WTC11 (cell line): ENCODE measurements around the gene MORN5. TPM values are rescaled to one million over a fixed set of nuclear protein-coding genes. Genes with fewer than 3 reads are reported as not detected.

Experiments
- ATAC-seq: fragments of 200-7000 bp; cut with Tn5 transposase; 2 replicates; pipeline ENCODE4 v1.10.0; 2021; ENCODE audit warnings: mild to moderate bottlenecking, moderate library complexity
- CTCF ChIA-PET: fragments of 300-600 bp; sonication (Branson Sonifier 250); formaldehyde crosslinking; loops from one replicate; lab custom pipeline; 2021; ENCODE audit warnings: antibody characterized with exemption; lab: Charles Lee
- POLR2A ChIA-PET: fragments of 350-600 bp; sonication (Branson Sonifier 250); formaldehyde crosslinking; loops from one replicate; lab custom pipeline; 2021; ENCODE audit warnings: antibody characterized with exemption; lab: Charles Lee
- DNase-seq: peaks from one replicate; pipeline ENCODE4 v3.0.0; 2021; ENCODE audit warnings: low spot score
- H3K27ac Mint-ChIP-seq: 2 replicates; pipeline ENCODE4 v1.8.0; 2021; ENCODE audit warnings: mixed read lengths
- H3K27me3 Mint-ChIP-seq: 2 replicates; pipeline ENCODE4 v1.8.0; 2021; ENCODE audit warnings: low read depth, mild to moderate bottlenecking, moderate library complexity, mixed read lengths
- H3K36me3 Mint-ChIP-seq: 2 replicates; pipeline ENCODE4 v1.8.0; 2021; ENCODE audit warnings: mixed read lengths
- H3K4me1 Mint-ChIP-seq: 2 replicates; pipeline ENCODE4 v1.8.0; 2022; ENCODE audit warnings: mixed read lengths
- H3K4me3 Mint-ChIP-seq: 2 replicates; pipeline ENCODE4 v1.8.0; 2021; ENCODE audit warnings: mild to moderate bottlenecking, moderate library complexity, mixed read lengths
- H3K9me3 Mint-ChIP-seq: 2 replicates; pipeline ENCODE4 v1.8.0; 2021; ENCODE audit warnings: mixed read lengths
- ELF4 ChIP-seq: sonication (generic); formaldehyde crosslinking; IDR thresholded peaks from 2 replicates; pipeline ENCODE4 v1.8.1; 2022; ENCODE audit warnings: low read depth, mild to moderate bottlenecking, moderate library complexity, missing genetic modification reagents
- ETV6 ChIP-seq: sonication (generic); formaldehyde crosslinking; IDR thresholded peaks from 2 replicates; pipeline ENCODE4 v1.8.1; 2022; ENCODE audit warnings: mild to moderate bottlenecking, missing genetic modification reagents
- GTF2I ChIP-seq: fragments of 250-450 bp; sonication (Bioruptor Pico); conservative IDR thresholded peaks from 2 replicates; pipeline ENCODE4 v1.4.0; 2021; ENCODE audit warnings: mild to moderate bottlenecking
- HMGA2 ChIP-seq: fragments of 250-450 bp; sonication (Bioruptor Pico); IDR thresholded peaks from 2 replicates; pipeline ENCODE4 v1.4.0; 2021; ENCODE audit warnings: mild to moderate bottlenecking, moderate library complexity
- MYBL2 ChIP-seq: sonication (generic); formaldehyde crosslinking; IDR thresholded peaks from 2 replicates; pipeline ENCODE4 v1.8.1; 2023; ENCODE audit warnings: mild to moderate bottlenecking, moderate library complexity, missing genetic modification reagents
- NR2C2 ChIP-seq: sonication (generic); formaldehyde crosslinking; IDR thresholded peaks from 2 replicates; pipeline ENCODE4 v1.8.0; 2022; ENCODE audit warnings: mild to moderate bottlenecking, missing genetic modification reagents
- NR3C1 ChIP-seq: sonication (generic); formaldehyde crosslinking; conservative IDR thresholded peaks from 2 replicates; pipeline ENCODE4 v1.8.1; 2023; ENCODE audit warnings: low read depth, mild to moderate bottlenecking, missing genetic modification reagents
- RORB ChIP-seq: fragments of 250-450 bp; sonication (Bioruptor Pico); IDR thresholded peaks from 2 replicates; pipeline ENCODE4 v1.9.0; 2021; ENCODE audit warnings: mild to moderate bottlenecking
- SMAD4 ChIP-seq: sonication (generic); formaldehyde crosslinking; IDR thresholded peaks from 2 replicates; pipeline ENCODE4 v1.8.0; 2022; ENCODE audit warnings: mild to moderate bottlenecking, missing genetic modification reagents
- TCF7 ChIP-seq: sonication (generic); formaldehyde crosslinking; IDR thresholded peaks from 2 replicates; pipeline ENCODE4 v1.8.0; 2022; ENCODE audit warnings: mild to moderate bottlenecking, low read depth, missing genetic modification reagents, moderate library complexity
- TP53 ChIP-seq: sonication (generic); formaldehyde crosslinking; IDR thresholded peaks from 2 replicates; pipeline ENCODE4 v1.8.1; 2023; ENCODE audit warnings: mild to moderate bottlenecking, missing genetic modification reagents
- ZNF219 ChIP-seq: sonication (generic); formaldehyde crosslinking; IDR thresholded peaks from 2 replicates; pipeline ENCODE4 v1.8.0; 2023; ENCODE audit warnings: missing genetic modification reagents, mild to moderate bottlenecking, borderline replicate concordance
- ZNF232 ChIP-seq: sonication (generic); formaldehyde crosslinking; IDR thresholded peaks from 2 replicates; pipeline ENCODE4 v1.8.0; 2022; ENCODE audit warnings: mild to moderate bottlenecking, missing genetic modification reagents
- ZNF263 ChIP-seq: sonication (generic); formaldehyde crosslinking; IDR thresholded peaks from 2 replicates; pipeline ENCODE4 v1.8.1; 2022; ENCODE audit warnings: low read depth, mild to moderate bottlenecking, moderate library complexity, missing genetic modification reagents
- ZNF423 ChIP-seq: fragments of 250-450 bp; sonication (Bioruptor Pico); IDR thresholded peaks from 2 replicates; pipeline ENCODE4 v2.1.2; 2022; ENCODE audit warnings: mild to moderate bottlenecking, moderate library complexity
- total RNA-seq: library from RNA; stranded (reverse); gene quantifications from 3 replicates; pipeline ENCODE4 v1.2.3, GENCODE V29; 2021
- TF ChIP-seq, protein P1 (sequence below): sonication (generic); formaldehyde crosslinking; IDR thresholded peaks from 2 replicates; pipeline ENCODE4 v1.8.0; 2023; ENCODE audit warnings: missing genetic modification reagents
- TF ChIP-seq, protein P2 (sequence below): fragments of 250-450 bp; sonication (Bioruptor Pico); IDR thresholded peaks from 2 replicates; pipeline ENCODE4 v1.9.0; 2021; ENCODE audit warnings: moderate library complexity, mild to moderate bottlenecking, inconsistent platforms, borderline replicate concordance
- TF ChIP-seq, protein P3 (sequence below): sonication (generic); formaldehyde crosslinking; IDR thresholded peaks from 2 replicates; pipeline ENCODE4 v1.8.1; 2023; ENCODE audit warnings: mild to moderate bottlenecking, missing genetic modification reagents, moderate library complexity
- TF ChIP-seq, protein P4 (sequence below): fragments of 250-450 bp; sonication (Bioruptor Pico); IDR thresholded peaks from 2 replicates; pipeline ENCODE4 v1.9.0; 2021; ENCODE audit warnings: mild to moderate bottlenecking, borderline replicate concordance
- TF ChIP-seq, protein P5 (sequence below): sonication (generic); formaldehyde crosslinking; IDR thresholded peaks from 2 replicates; pipeline ENCODE4 v1.8.0; 2023; ENCODE audit warnings: mild to moderate bottlenecking, missing genetic modification reagents

The MORN5 gene
- total RNA-seq, 1 experiment from 2014 or later = not detected

DNA sequence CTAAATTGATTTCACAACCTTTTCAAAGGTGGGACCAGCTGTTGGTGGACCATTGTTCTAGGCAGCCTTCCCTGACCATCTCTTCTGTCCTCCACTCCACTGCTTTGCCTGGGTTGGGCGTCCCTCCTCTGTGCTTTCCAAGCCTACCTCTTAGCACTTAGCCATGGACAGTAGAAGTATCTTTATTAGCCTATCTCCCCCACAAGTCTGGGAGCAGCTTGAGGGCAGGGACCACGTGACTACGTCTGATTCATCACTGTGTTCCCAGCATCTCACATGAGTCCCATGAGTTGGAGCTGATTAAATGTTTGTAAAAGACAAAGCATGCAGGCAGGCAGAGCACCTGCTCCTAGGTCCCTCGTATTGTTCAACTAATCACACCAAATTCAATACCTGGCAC is 20.9 kb downstream of the MORN5 start:
- Mint-ChIP-seq H3K9me3 (no peaks in the 10 kb centered on the region), H3K27ac (no peak overlapping the region), H3K4me3 (no peak overlapping the region), H3K36me3 (no peaks in the 10 kb centered on the region), H3K4me1 (no peaks in the 10 kb centered on the region), H3K27me3 (no peaks in the 10 kb centered on the region; the same call in 1 of the 2 replicates)
- no peak for ATAC-seq
- ChIA-PET POLR2A (no interaction called here), CTCF (no interaction called here)
- no peak for DNase-seq
- TF ChIP-seq NR3C1 (CRISPR knock-in tag) (no peak), RORB (no peak), TP53 (no peak), ELF4 (CRISPR knock-in tag) (no peak)
- TF ChIP-seq, protein P1, sequence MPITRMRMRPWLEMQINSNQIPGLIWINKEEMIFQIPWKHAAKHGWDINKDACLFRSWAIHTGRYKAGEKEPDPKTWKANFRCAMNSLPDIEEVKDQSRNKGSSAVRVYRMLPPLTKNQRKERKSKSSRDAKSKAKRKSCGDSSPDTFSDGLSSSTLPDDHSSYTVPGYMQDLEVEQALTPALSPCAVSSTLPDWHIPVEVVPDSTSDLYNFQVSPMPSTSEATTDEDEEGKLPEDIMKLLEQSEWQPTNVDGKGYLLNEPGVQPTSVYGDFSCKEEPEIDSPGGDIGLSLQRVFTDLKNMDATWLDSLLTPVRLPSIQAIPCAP (CRISPR knock-in tag) = no peak

DNA sequence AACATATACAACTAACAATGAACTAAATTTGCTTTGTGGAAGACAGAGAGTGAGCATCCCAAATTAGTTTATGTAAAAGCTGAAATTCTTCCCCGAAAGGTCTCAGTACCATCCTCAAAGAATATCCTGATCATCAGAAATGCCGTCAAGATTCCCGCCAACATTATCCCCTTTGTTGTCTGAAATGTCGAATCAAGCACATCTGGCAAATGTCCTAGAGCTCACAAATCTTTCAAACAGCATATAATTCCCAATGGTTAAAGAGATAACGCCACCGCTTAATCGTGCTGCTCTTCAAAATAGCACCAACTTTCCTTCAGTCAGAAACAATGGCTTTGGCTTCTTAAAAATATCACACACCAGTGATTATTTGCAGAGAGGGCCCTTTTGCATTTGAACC is 23.8 kb downstream of the MORN5 start:
- DNase-seq = no peak
- ChIA-PET POLR2A (no interaction called here), CTCF (interaction anchor here (1.1 to 1.8 kb wide), 6 partner anchors 38 to 173 kb away, joined by 3 to 6 read pairs (median 4); no protein-coding TSS in a partner anchor)
- Mint-ChIP-seq H3K4me1 (no peaks in the 10 kb centered on the region), H3K36me3 (no peaks in the 10 kb centered on the region), H3K27me3 (no peaks in the 10 kb centered on the region; the same call in 1 of the 2 replicates), H3K9me3 (no peaks in the 10 kb centered on the region), H3K4me3 (no peak overlapping the region), H3K27ac (no peak overlapping the region)
- TF ChIP-seq GTF2I (CRISPR knock-in tag) = no peak
- TF ChIP-seq, protein P2, sequence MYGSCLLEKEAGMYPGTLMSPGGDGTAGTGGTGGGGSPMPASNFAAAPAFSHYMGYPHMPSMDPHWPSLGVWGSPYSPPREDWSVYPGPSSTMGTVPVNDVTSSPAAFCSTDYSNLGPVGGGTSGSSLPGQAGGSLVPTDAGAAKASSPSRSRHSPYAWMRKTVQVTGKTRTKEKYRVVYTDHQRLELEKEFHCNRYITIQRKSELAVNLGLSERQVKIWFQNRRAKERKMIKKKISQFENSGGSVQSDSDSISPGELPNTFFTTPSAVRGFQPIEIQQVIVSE (CRISPR knock-in tag) = no peak
- TF ChIP-seq MYBL2 = no peak
- TF ChIP-seq, protein P3, sequence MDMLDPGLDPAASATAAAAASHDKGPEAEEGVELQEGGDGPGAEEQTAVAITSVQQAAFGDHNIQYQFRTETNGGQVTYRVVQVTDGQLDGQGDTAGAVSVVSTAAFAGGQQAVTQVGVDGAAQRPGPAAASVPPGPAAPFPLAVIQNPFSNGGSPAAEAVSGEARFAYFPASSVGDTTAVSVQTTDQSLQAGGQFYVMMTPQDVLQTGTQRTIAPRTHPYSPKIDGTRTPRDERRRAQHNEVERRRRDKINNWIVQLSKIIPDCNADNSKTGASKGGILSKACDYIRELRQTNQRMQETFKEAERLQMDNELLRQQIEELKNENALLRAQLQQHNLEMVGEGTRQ (CRISPR knock-in tag) = no peak
- TF ChIP-seq ZNF232 = no peak
- no peak for TF ChIP-seq ZNF219
- TF ChIP-seq, protein P4, sequence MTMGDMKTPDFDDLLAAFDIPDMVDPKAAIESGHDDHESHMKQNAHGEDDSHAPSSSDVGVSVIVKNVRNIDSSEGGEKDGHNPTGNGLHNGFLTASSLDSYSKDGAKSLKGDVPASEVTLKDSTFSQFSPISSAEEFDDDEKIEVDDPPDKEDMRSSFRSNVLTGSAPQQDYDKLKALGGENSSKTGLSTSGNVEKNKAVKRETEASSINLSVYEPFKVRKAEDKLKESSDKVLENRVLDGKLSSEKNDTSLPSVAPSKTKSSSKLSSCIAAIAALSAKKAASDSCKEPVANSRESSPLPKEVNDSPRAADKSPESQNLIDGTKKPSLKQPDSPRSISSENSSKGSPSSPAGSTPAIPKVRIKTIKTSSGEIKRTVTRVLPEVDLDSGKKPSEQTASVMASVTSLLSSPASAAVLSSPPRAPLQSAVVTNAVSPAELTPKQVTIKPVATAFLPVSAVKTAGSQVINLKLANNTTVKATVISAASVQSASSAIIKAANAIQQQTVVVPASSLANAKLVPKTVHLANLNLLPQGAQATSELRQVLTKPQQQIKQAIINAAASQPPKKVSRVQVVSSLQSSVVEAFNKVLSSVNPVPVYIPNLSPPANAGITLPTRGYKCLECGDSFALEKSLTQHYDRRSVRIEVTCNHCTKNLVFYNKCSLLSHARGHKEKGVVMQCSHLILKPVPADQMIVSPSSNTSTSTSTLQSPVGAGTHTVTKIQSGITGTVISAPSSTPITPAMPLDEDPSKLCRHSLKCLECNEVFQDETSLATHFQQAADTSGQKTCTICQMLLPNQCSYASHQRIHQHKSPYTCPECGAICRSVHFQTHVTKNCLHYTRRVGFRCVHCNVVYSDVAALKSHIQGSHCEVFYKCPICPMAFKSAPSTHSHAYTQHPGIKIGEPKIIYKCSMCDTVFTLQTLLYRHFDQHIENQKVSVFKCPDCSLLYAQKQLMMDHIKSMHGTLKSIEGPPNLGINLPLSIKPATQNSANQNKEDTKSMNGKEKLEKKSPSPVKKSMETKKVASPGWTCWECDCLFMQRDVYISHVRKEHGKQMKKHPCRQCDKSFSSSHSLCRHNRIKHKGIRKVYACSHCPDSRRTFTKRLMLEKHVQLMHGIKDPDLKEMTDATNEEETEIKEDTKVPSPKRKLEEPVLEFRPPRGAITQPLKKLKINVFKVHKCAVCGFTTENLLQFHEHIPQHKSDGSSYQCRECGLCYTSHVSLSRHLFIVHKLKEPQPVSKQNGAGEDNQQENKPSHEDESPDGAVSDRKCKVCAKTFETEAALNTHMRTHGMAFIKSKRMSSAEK (CRISPR knock-in tag) = no peak
- no peak for TF ChIP-seq ETV6 (CRISPR knock-in tag)
- TF ChIP-seq ZNF423 (CRISPR knock-in tag) = no peak
- no peak for TF ChIP-seq HMGA2 (CRISPR knock-in tag)
- no peak for TF ChIP-seq TP53
- TF ChIP-seq NR2C2 (CRISPR knock-in tag) = no peak
- no peak for TF ChIP-seq SMAD4
- TF ChIP-seq ZNF263 (CRISPR knock-in tag) = no peak
- ATAC-seq = no peak

DNA sequence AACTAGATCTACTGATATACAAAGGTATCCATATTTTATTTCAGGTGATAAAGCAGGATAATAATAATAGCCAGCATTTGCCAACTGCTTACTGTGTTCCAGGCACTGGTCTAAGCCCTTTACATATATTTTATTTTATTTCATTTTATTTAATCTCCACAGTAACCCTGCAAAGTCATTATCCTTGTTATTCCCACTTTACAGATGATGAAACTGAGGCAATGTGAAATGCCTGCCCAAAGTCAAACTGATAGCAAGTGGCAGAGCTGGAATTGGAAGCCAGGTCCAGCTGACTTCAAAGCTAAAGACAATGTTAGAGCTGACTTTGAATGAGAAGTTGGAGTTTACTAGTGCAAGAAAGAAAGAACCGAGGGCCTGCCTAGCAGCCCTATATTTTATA is 24.8 kb downstream of the MORN5 start:
- DNase-seq (no peak), ATAC-seq (no peak)
- Mint-ChIP-seq H3K36me3 (no peaks in the 10 kb centered on the region), H3K9me3 (no peaks in the 10 kb centered on the region), H3K27me3 (no peaks in the 10 kb centered on the region; the same call in 1 of the 2 replicates), H3K4me1 (no peaks in the 10 kb centered on the region), H3K27ac (no peak overlapping the region), H3K4me3 (no peak overlapping the region)
- CTCF ChIA-PET = no interaction called here
- POLR2A ChIA-PET = no interaction called here
- TF ChIP-seq ZNF423 (CRISPR knock-in tag) (no peak), TCF7 (CRISPR knock-in tag) (no peak)
- TF ChIP-seq, protein P5, sequence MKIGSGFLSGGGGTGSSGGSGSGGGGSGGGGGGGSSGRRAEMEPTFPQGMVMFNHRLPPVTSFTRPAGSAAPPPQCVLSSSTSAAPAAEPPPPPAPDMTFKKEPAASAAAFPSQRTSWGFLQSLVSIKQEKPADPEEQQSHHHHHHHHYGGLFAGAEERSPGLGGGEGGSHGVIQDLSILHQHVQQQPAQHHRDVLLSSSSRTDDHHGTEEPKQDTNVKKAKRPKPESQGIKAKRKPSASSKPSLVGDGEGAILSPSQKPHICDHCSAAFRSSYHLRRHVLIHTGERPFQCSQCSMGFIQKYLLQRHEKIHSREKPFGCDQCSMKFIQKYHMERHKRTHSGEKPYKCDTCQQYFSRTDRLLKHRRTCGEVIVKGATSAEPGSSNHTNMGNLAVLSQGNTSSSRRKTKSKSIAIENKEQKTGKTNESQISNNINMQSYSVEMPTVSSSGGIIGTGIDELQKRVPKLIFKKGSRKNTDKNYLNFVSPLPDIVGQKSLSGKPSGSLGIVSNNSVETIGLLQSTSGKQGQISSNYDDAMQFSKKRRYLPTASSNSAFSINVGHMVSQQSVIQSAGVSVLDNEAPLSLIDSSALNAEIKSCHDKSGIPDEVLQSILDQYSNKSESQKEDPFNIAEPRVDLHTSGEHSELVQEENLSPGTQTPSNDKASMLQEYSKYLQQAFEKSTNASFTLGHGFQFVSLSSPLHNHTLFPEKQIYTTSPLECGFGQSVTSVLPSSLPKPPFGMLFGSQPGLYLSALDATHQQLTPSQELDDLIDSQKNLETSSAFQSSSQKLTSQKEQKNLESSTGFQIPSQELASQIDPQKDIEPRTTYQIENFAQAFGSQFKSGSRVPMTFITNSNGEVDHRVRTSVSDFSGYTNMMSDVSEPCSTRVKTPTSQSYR = no peak
- TF ChIP-seq, protein P4 (CRISPR knock-in tag) = no peak
